GM12878 (cell line): ENCODE measurements around the gene PRAMEF27.
"Not testable (repeated sequence)": the region's sequence is repeated elsewhere in the genome, so short reads cannot be mapped to it uniquely, and the experiment has no call there.

Source experiments
- CBX3 ChIP-seq: fragments of 200-600 bp; sonication (generic); IDR thresholded peaks from 2 replicates; pipeline ENCODE4 v1.6.1; 2016; ENCODE audit warnings: low read depth, borderline replicate concordance
- E4F1 ChIP-seq: fragments of 450-650 bp; IDR thresholded peaks from 2 replicates; pipeline ENCODE4 v1.6.1; 2018; ENCODE audit warnings: borderline replicate concordance, mild to moderate bottlenecking; ENCODE audit not compliant: partially characterized antibody

- TF ChIP-seq E4F1, CBX3: not testable (repeated sequence)
Observed at GRCh38 chr1:13070474-13070873, 14.1 kb upstream of the PRAMEF27 start, which contains the start of gene PRAMEF25.
